Activated T-helper 1 cell treated with anti-CD3 and anti-CD28 coated beads, Interleukin-12 subunit alpha, Interleukin-12 subunit beta, Interleukin-2, Interleukin-4 antibody, amounts not matched to agents 30 ng/mL and 10 ng/mL and 1 ng/mL, durations not matched to agents 14 hours and 24 hours and 36 hours (primary cell): Measurements from ENCODE around the gene SLC10A3. TPM values are rescaled to one million over a fixed set of nuclear protein-coding genes. Genes with fewer than 3 reads are reported as not detected.

Experiments used
- DNase-seq: peaks from one replicate; pipeline ENCODE4 v3.0.0; 2021; ENCODE audit warnings: low spot score
- H3K27ac Mint-ChIP-seq: one replicate; pipeline ENCODE4 v1.8.0; 2021; ENCODE audit warnings: mild to moderate bottlenecking, mixed read lengths
- H3K27me3 Mint-ChIP-seq: one replicate; pipeline ENCODE4 v1.8.0; 2022; ENCODE audit warnings: mild to moderate bottlenecking, moderate library complexity, mixed read lengths; ENCODE audit not compliant: insufficient read depth
- H3K36me3 Mint-ChIP-seq: one replicate; pipeline ENCODE4 v1.8.0; 2021; ENCODE audit warnings: low read depth, mixed read lengths
- H3K4me1 Mint-ChIP-seq: one replicate; pipeline ENCODE4 v1.8.0; 2021; ENCODE audit warnings: low read depth, mixed read lengths
- H3K4me3 Mint-ChIP-seq: one replicate; pipeline ENCODE4 v1.8.0; 2021; ENCODE audit warnings: mild to moderate bottlenecking, moderate library complexity, mixed read lengths
- H3K9me3 Mint-ChIP-seq: one replicate; pipeline ENCODE4 v1.8.0; 2021; ENCODE audit warnings: mixed read lengths
- intact Hi-C: fragments of 100-400 bp; cut with micrococcal nuclease; formaldehyde crosslinking; loops from one replicate; pipeline ENCODE4 v1.15.1; 2024
- total RNA-seq: library from RNA; stranded (reverse); gene quantifications from 2 replicates; pipeline ENCODE4 v1.2.3, GENCODE V29; 2022

SLC10A3 gene
- total RNA-seq, 1 donor from 2014 or later = 19.9 TPM

GRCh38 chrX:154473683-154474082 lies 16.7 kb downstream of the SLC10A3 start:
- no peak overlapping the region for H3K27ac Mint-ChIP-seq
- H3K27me3 Mint-ChIP-seq = no peaks in the 10 kb centered on the region
- no peak for DNase-seq
- H3K4me1 Mint-ChIP-seq = peaks cover 12% of the 10 kb centered on the region
- no peak overlapping the region for H3K4me3 Mint-ChIP-seq
- intact Hi-C loops = no loop called here
- H3K36me3 Mint-ChIP-seq = peaks cover 4% of the 10 kb centered on the region
- H3K9me3 Mint-ChIP-seq = no peaks in the 10 kb centered on the region

GRCh38 chrX:154472685-154473632 lies 17.5 kb downstream of the SLC10A3 start:
- intact Hi-C loops = no loop called here

GRCh38 chrX:154471839-154472684 lies 18.4 kb downstream of the SLC10A3 start:
- Mint-ChIP-seq H3K4me1 (peaks cover 6% of the 10 kb centered on the region), H3K27ac (no peak overlapping the region), H3K4me3 (no peak overlapping the region), H3K9me3 (no peaks in the 10 kb centered on the region), H3K27me3 (no peaks in the 10 kb centered on the region), H3K36me3 (peaks cover 4% of the 10 kb centered on the region)
- no peak for DNase-seq
- intact Hi-C loops = no loop called here

More at GRCh38 chrX:154472685-154473632, 17.5 kb downstream of the SLC10A3 start:
- DNase-seq = no peak
- H3K36me3 Mint-ChIP-seq = peaks cover 4% of the 10 kb centered on the region
- no peak overlapping the region for H3K27ac Mint-ChIP-seq
- H3K4me3 Mint-ChIP-seq = no peak overlapping the region
- H3K27me3 Mint-ChIP-seq = no peaks in the 10 kb centered on the region
- no peaks in the 10 kb centered on the region for H3K9me3 Mint-ChIP-seq
- peaks cover 12% of the 10 kb centered on the region for H3K4me1 Mint-ChIP-seq

- Mint-ChIP-seq H3K4me3 (no peak overlapping the region), H3K9me3 (no peaks in the 10 kb centered on the region), H3K36me3 (peaks cover 4% of the 10 kb centered on the region), H3K27me3 (no peaks in the 10 kb centered on the region), H3K4me1 (peaks cover 6% of the 10 kb centered on the region), H3K27ac (no peak overlapping the region)
- intact Hi-C loops = no loop called here
- no peak for DNase-seq
Measured at GRCh38 chrX:154470914-154471568, 19.4 kb downstream of the SLC10A3 start.

GRCh38 chrX:154470434-154470833 lies 20.0 kb downstream of the SLC10A3 start:
- intact Hi-C loops = no loop called here
- Mint-ChIP-seq H3K9me3 (no peaks in the 10 kb centered on the region), H3K27ac (no peak overlapping the region), H3K36me3 (peaks cover 2% of the 10 kb centered on the region), H3K27me3 (no peaks in the 10 kb centered on the region), H3K4me3 (no peak overlapping the region), H3K4me1 (peaks cover 2% of the 10 kb centered on the region)
- no peak for DNase-seq

GRCh38 chrX:154469880-154470279 lies 20.5 kb downstream of the SLC10A3 start:
- Mint-ChIP-seq H3K36me3 (no peaks in the 10 kb centered on the region), H3K9me3 (no peaks in the 10 kb centered on the region), H3K27ac (no peak overlapping the region), H3K4me3 (no peak overlapping the region), H3K4me1 (no peaks in the 10 kb centered on the region), H3K27me3 (no peaks in the 10 kb centered on the region)
- no peak for DNase-seq
- intact Hi-C loops = no loop called here

- Mint-ChIP-seq H3K9me3 (no peaks in the 10 kb centered on the region), H3K27me3 (no peaks in the 10 kb centered on the region), H3K36me3 (no peaks in the 10 kb centered on the region), H3K4me1 (no peaks in the 10 kb centered on the region), H3K4me3 (no peak overlapping the region), H3K27ac (no peak overlapping the region)
- intact Hi-C loops = no loop called here
- DNase-seq = no peak
Measured at GRCh38 chrX:154469114-154469513, 21.3 kb downstream of the SLC10A3 start.

- no peaks in the 10 kb centered on the region for H3K36me3 Mint-ChIP-seq
- intact Hi-C loops = no loop called here
Measured at GRCh38 chrX:154468217-154468616, 22.2 kb downstream of the SLC10A3 start.

GRCh38 chrX:154467556-154467955 lies 22.9 kb downstream of the SLC10A3 start:
- intact Hi-C loops = no loop called here
- Mint-ChIP-seq H3K4me3 (no peak overlapping the region), H3K4me1 (no peaks in the 10 kb centered on the region), H3K9me3 (no peaks in the 10 kb centered on the region), H3K36me3 (no peaks in the 10 kb centered on the region), H3K27ac (no peak overlapping the region), H3K27me3 (no peaks in the 10 kb centered on the region)
- DNase-seq = no peak

More at GRCh38 chrX:154468217-154468616, 22.2 kb downstream of the SLC10A3 start:
- no peak for DNase-seq
- Mint-ChIP-seq H3K27ac (no peak overlapping the region), H3K27me3 (no peaks in the 10 kb centered on the region), H3K4me3 (no peak overlapping the region), H3K9me3 (no peaks in the 10 kb centered on the region), H3K4me1 (no peaks in the 10 kb centered on the region)

GRCh38 chrX:154466907-154467306 lies 23.5 kb downstream of the SLC10A3 start:
- no peak overlapping the region for H3K4me3 Mint-ChIP-seq
- no peaks in the 10 kb centered on the region for H3K4me1 Mint-ChIP-seq
- no peak overlapping the region for H3K27ac Mint-ChIP-seq
- no peak for DNase-seq
- H3K27me3 Mint-ChIP-seq = no peaks in the 10 kb centered on the region
- no peaks in the 10 kb centered on the region for H3K9me3 Mint-ChIP-seq
- intact Hi-C loops = no loop called here
- H3K36me3 Mint-ChIP-seq = no peaks in the 10 kb centered on the region

GRCh38 chrX:154466036-154466435 lies 24.4 kb downstream of the SLC10A3 start:
- H3K4me1 Mint-ChIP-seq = no peaks in the 10 kb centered on the region
- H3K9me3 Mint-ChIP-seq = no peaks in the 10 kb centered on the region
- H3K4me3 Mint-ChIP-seq = no peak overlapping the region
- H3K27me3 Mint-ChIP-seq = no peaks in the 10 kb centered on the region
- intact Hi-C loops = no loop called here
- H3K36me3 Mint-ChIP-seq = peaks cover 2% of the 10 kb centered on the region
- no peak overlapping the region for H3K27ac Mint-ChIP-seq
- DNase-seq = no peak

GRCh38 chrX:154465601-154466000 lies 24.8 kb downstream of the SLC10A3 start:
- Mint-ChIP-seq H3K36me3 (peaks cover 2% of the 10 kb centered on the region), H3K9me3 (no peaks in the 10 kb centered on the region), H3K27ac (no peak overlapping the region), H3K4me3 (no peak overlapping the region), H3K4me1 (no peaks in the 10 kb centered on the region), H3K27me3 (no peaks in the 10 kb centered on the region)
- no peak for DNase-seq
- intact Hi-C loops = no loop called here
